Activated T-cell treated with anti-CD3 and anti-CD28 coated beads for 24 hours (primary cell): ENCODE results near the gene CCR5.
A peak's percentile ranks its signal among the peaks of the same experiment; 100 is the strongest.
"Not testable (repeated sequence)": the region's sequence is repeated elsewhere in the genome, so short reads cannot be mapped to it uniquely, and the experiment has no call there.

Source experiments
- DNase-seq: peaks from one replicate; pipeline ENCODE4 v3.0.0-alpha.2; 2020; ENCODE audit warnings: low read depth

Gene CCR5

DNA sequence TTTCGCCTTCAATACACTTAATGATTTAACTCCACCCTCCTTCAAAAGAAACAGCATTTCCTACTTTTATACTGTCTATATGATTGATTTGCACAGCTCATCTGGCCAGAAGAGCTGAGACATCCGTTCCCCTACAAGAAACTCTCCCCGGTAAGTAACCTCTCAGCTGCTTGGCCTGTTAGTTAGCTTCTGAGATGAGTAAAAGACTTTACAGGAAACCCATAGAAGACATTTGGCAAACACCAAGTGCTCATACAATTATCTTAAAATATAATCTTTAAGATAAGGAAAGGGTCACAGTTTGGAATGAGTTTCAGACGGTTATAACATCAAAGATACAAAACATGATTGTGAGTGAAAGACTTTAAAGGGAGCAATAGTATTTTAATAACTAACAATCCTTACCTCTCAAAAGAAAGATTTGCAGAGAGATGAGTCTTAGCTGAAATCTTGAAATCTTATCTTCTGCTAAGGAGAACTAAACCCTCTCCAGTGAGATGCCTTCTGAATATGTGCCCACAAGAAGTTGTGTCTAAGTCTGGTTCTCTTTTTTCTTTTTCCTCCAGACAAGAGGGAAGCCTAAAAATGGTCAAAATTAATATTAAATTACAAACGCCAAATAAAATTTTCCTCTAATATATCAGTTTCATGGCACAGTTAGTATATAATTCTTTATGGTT lies at the start of gene CCR5:
Gene CCR5, plus strand, starts transcription at position 108 of the 680 bp plus-strand sequence. CDS start 1,957 bp downstream, outside the sequence.
- DNase-seq, result no peak

GRCh38 chr3:46321461-46322104 lies 49.2 kb upstream of the CCR5 start:
- no peak for DNase-seq

DNA sequence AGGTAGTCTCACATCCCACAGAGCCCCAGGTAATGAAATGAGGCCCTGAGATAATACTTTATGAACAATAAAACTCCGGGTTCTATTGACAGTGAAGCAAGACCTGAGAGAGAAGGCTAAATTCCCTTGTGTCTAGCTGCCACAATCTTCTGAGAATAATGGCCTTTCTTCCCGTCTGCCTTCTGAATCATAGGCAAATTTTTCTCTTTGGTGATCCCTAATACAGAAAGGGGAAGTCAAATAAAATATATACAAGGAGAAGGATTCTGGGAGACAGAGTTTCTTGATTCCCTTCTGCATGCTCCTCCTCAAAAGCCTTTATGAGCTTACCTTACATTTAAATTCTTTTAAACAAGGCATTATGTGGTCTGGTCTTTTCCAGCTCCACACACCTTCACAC lies 46.7 kb upstream of the CCR5 start:
- DNase-seq, result no peak

GRCh38 chr3:46325645-46326300 lies 45.0 kb upstream of the CCR5 start:
- DNase-seq, result no peak

GRCh38 chr3:46330676-46331075 lies 40.1 kb upstream of the CCR5 start:
- not testable (repeated sequence) for DNase-seq

DNA sequence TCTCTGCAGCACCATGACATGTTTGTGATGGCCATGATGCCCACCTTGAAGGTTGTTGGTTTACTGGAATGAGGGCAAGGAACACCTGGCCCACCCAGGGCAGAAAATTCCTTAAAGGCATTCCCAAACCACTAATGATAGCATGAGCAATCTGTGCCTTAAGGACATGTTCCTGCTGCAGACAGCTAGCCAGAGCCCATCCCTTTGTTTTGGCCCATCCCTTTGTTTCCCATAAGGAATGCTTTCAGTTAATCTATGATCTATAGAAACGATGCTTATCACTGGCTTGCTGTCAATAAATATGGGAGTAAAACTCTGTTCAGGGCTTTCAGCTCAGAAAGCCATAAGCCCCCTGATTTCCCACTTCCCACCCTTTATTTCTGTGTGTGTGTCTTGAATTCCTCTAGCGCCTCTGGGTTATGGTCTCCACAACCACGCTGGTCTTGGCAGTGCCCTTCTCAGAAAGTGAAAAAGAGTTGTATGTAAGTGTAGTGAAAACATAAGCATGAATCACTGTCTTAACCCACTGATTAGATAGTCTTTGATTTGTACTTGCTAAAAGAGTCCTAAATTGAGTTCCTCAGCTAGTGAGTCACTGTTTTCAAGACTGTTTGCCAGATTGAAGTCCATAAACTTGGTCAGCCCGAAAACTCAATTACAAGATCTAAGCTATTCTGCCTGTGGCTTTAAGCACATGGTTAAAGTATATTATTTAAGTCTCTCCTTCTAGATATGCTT lies 35.8 kb upstream of the CCR5 start:
- DNase-seq, result no peak

DNA sequence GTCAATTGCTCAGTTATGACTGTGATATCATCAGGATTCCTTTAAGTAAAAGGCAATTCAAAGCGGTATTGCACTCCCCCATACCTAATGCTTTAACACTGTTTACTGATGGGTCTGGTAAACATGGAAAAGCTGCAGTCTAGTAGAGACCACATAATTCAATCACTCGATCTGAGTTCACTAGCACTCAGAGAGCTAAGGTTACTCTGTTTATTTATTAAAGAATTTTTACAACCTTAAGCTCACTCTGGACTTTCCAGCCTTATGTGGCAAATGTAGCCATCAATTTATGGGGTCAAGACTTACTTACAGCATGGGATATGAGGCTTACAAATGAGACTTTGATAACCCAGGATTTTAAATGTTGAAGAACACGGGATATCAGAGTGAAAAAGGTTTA lies 35.2 kb upstream of the CCR5 start:
- DNase-seq, result no peak

DNA sequence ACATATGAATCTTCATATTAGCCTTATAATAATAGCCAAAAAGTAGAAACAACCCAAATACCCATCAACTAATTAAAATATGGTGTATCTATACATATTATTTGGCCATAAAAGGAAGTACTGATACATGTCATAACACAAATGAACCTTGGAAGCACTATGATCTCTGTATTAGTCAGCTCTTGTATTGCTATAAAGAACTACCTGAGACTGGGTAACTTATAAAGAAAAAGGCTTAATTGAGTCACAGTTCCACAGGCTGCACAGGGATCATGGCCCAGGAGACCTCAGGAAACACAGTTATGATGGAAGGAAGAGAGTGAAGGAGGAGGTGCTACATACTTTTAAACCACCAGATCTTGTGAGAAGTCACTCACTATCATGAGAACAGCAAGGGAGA lies 32.8 kb upstream of the CCR5 start:
- DNase-seq, result no peak

DNA sequence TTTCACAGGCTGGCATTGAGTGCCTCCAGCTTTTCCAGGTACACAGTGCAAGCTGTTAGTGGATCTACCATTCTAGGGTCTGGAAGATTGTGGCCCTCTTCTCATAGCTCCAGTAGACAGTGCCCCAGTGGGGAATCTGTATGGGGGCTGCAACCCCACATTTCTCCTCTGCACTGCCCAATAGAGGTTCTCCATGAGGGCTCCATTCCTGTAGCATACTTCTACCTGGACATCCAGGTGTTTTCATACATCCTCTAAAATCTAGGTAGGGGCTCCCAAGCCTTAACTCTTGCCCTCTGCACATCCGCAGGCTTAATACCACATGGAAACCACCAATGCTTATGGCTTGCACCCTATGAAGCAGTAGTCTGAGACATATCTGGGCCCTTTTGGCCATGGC lies 31.9 kb upstream of the CCR5 start:
- DNase-seq, result no peak

- DNase-seq, result no peak
Measured at GRCh38 chr3:46344476-46344875, 26.3 kb upstream of the CCR5 start.

GRCh38 chr3:46348823-46349482 lies 21.8 kb upstream of the CCR5 start:
- DNase-seq, result no peak

- DNase-seq, result no peak
Measured at GRCh38 chr3:46349484-46350261, 21.1 kb upstream of the CCR5 start.

GRCh38 chr3:46350262-46350565 lies 20.5 kb upstream of the CCR5 start:
- DNase-seq, result no peak

GRCh38 chr3:46351646-46352045 lies 19.1 kb upstream of the CCR5 start:
- DNase-seq, result no peak

DNA sequence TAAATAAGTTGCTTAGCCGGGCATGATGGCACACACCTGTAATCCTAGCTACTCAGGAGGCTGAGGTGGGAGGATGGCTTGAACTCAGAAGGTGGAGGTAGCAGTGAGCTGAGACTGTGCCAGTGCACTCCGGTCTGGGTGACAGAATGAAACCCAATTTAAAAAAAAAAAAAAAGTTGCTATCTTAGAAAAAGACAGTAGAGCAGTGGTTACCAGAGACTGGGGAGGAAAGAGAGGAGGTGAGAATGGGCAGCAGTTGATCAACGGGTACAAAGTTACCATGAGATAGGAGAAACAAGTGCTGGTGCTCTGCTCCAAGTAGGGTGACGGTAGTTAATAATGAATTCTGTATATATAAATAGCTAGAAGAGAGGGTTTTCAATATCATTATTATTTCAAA lies 17.7 kb upstream of the CCR5 start:
- DNase-seq, result no peak

GRCh38 chr3:46353647-46354410 lies 16.9 kb upstream of the CCR5 start, which contains the start of gene CCR2:
Gene CCR2, plus strand, starts transcription at chr3:46354111. Its CDS starts 3,417 bp downstream, at chr3:46357528.
- DNase-seq, result peak; percentile 26

GRCh38 chr3:46354478-46354877 lies 16.3 kb upstream of the CCR5 start:
- no peak for DNase-seq

GRCh38 chr3:46354984-46355383 lies 15.8 kb upstream of the CCR5 start:
- no peak for DNase-seq

DNA sequence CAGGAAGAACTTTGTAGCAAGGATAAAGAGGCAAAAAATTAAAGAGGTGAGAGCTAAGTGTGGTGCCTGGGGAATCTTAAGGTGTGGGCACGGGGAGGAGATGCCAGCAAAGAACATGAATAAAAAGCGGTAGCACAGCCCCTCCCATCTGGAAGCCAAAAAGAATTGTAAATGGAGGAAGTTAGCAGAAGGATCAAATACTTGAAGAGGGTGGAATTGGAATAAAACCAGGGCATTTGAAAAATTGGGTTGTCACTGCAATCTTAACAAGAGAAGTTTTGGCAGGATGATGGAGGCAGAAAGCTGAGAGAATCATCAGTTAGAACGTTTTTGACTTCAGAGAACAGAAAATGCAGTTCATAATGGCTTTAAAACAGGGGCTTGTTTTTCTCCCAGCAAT lies 14.5 kb upstream of the CCR5 start:
- no peak for DNase-seq

DNA sequence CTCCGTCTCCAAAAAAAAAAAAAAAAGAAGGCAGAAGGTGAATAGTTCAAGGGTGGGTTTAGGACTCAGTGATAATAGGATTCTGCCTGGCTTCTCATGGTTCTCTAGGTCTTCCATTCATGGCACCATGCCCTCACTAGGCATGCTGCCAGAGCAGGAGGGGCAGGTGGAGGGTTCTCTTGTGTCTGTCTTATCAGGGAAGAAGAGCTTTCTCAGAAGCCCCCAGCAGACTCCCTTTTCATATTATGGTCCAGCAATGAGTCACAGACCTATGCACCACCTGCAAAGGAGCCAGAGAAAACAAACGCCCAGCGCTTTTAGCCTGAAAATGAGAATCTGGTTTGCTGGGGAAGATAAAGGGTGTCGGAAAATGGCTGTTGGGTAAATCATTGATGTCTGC lies 13.8 kb upstream of the CCR5 start:
- DNase-seq, result no peak

- DNase-seq, result no peak
Measured at GRCh38 chr3:46358466-46358865, 12.3 kb upstream of the CCR5 start.
